ENCODE measurements around the gene SPACA7.

- TF ChIP-seq HDGF (IDR thresholded peaks at IDR 0.05) (no peak), KAT8 (IDR thresholded peaks at IDR 0.05; ENCODE audit: low read depth) (no peak), RHOXF2B (CRISPR knock-in tag; conservative IDR thresholded peaks at IDR 0.05) (no peak), USF1 (CRISPR knock-in tag; IDR thresholded peaks at IDR 0.05) (no peak), AFF4 (CRISPR knock-in tag; IDR thresholded peaks at IDR 0.05) (no peak), ATF3 (IDR thresholded peaks at IDR 0.05) (no peak), ATF3 (CRISPR knock-in tag; conservative IDR thresholded peaks at IDR 0.05) (no peak), TOE1 (IDR thresholded peaks at IDR 0.05; ENCODE audit: borderline replicate concordance) (no peak), TOE1 (CRISPR knock-in tag; IDR thresholded peaks at IDR 0.05; ENCODE audit: borderline replicate concordance, low read depth) (no peak), CTCF (IDR thresholded peaks at IDR 0.05 in 2 of 3, conservative IDR thresholded peaks at IDR 0.05 in 1 of 3; ENCODE audit: insufficient read depth in 2 of 3, low read depth in 1 of 3, low read length in 3 of 3) (no peak), ZNF274 (IDR thresholded peaks at IDR 0.05; ENCODE audit: borderline replicate concordance, low read depth, low read length) (no peak), ZC3H11A (IDR thresholded peaks at IDR 0.05; ENCODE audit: low read depth, low read length) (no peak), SRSF9 (IDR thresholded peaks at IDR 0.05; ENCODE audit: borderline replicate concordance, low read depth, low read length) (no peak), ARID3A (IDR thresholded peaks at IDR 0.05; ENCODE audit: borderline replicate concordance, low read depth, low read length) (no peak), BRCA1 (IDR thresholded peaks at IDR 0.05) (no peak), BRCA1 (CRISPR knock-in tag; IDR thresholded peaks at IDR 0.05) (no peak), EZH2 (IDR thresholded peaks at IDR 0.05; ENCODE audit: borderline replicate concordance, low read depth, low read length) (no peak)
Measured at GRCh38 chr13:112445411-112446271, 69.5 kb downstream of the SPACA7 start.

Data from K562 (cell line).